ENCODE measurements around the gene PLAAT5. TPM values are rescaled to one million over a fixed set of nuclear protein-coding genes. Genes with fewer than 3 reads are reported as not detected.
A peak's percentile ranks its signal among the peaks of the same experiment; 100 is the strongest.
"Not testable (repeated sequence)": the region's sequence is repeated elsewhere in the genome, so short reads cannot be mapped to it uniquely, and the experiment has no call there.

The PLAAT5 gene
- total RNA-seq, 3 donors from 2014 or later: 0.05 to 0.24 (median 0.13) TPM

DNA sequence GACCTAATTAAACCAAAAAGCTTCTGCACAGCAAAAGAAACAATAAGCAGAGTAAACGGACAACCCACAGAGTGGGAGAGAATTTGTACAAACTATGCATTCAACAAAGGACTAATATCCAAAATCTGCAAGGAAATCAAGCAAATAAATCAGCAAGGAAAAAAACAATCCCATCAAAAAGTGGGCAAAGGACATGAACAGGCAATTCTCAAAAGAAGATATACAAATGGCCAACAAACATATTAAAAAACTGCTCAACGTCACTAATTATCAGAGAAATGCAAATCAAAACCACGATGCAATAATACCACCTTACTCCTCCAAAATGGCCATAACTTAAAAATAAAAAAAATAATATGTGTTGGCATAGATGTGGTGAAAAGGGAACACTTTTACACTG, 5.2 kb downstream of the PLAAT5 start:
- Mint-ChIP-seq H3K4me1 (ENCODE audit: low read depth) (no peaks in the 10 kb centered on the region), H3K36me3 (ENCODE audit: insufficient read depth) (no peaks in the 10 kb centered on the region), H3K4me3 (no peak overlapping the region), H3K27me3 (ENCODE audit: low read depth) (peaks cover 6% of the 10 kb centered on the region), H3K9me3 (peaks cover 21% of the 10 kb centered on the region)
- ATAC-seq (no peak), DNase-seq (no peak)

- peaks cover 3% of the 10 kb centered on the region for H3K36me3 Mint-ChIP-seq (ENCODE audit: insufficient read depth)
- no peaks in the 10 kb centered on the region for H3K4me1 Mint-ChIP-seq (ENCODE audit: low read depth)
- no peak for DNase-seq
- no peak for ATAC-seq
- no peak overlapping the region for H3K4me3 Mint-ChIP-seq
- H3K9me3 Mint-ChIP-seq: peaks cover 22% of the 10 kb centered on the region
- H3K27me3 Mint-ChIP-seq (ENCODE audit: low read depth): peaks cover 3% of the 10 kb centered on the region
Measured at GRCh38 chr11:63480039-63480438, 10.9 kb downstream of the PLAAT5 start.

DNA sequence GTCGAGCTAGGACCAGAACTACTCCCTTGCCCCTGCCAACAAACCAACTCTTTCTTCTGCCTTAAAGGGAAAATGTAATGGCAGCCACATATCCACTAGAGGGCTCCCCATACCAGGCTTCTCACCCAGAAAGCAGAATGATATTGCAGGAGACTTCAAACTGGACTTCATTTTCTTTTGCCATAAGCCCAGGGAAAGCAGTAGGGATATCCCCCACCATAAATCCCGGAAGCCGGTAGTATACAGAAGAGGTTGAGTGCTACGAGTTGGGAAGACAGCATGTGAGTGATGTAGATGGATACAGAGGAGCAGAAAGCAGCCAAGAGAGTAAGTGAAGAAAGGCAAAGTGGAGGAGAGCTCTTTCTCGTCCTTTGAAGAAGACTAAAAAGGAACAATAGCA, 12.1 kb downstream of the PLAAT5 start:
- DNase-seq (peak; percentile 38), ATAC-seq (peak; percentile 48 to 61)
- Mint-ChIP-seq H3K9me3 (peaks cover 11% of the 10 kb centered on the region), H3K36me3 (ENCODE audit: insufficient read depth) (peaks cover 3% of the 10 kb centered on the region), H3K4me3 (no peak overlapping the region), H3K27me3 (ENCODE audit: low read depth) (peaks cover 3% of the 10 kb centered on the region), H3K4me1 (ENCODE audit: low read depth) (no peaks in the 10 kb centered on the region)

DNA sequence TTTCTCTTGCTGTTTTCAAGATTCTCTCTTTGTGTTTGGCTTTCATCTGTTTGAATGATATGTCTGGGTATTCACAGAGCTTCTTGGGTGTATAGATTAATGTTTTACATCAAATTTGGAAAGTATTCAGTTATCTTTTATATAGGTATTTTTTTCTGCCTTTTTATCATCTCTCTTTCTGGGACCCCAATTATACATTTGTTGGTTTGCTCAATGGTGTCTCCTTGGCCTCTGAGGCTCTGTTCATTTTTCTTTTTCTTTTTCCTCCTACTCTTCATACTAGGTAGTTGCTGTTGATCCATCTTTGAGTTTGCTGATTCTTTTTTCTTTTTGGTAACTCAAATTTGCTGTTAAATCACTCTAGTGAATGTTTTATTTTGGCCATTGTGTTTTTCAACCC, 14.3 kb downstream of the PLAAT5 start:
- H3K9me3 Mint-ChIP-seq: peaks cover 11% of the 10 kb centered on the region
- DNase-seq (no peak), ATAC-seq (no peak)
- no peaks in the 10 kb centered on the region for H3K4me1 Mint-ChIP-seq (ENCODE audit: low read depth)
- no peak overlapping the region for H3K4me3 Mint-ChIP-seq
- H3K27me3 Mint-ChIP-seq (ENCODE audit: low read depth): peaks cover 4% of the 10 kb centered on the region
- H3K36me3 Mint-ChIP-seq (ENCODE audit: insufficient read depth): peaks cover 3% of the 10 kb centered on the region

DNA sequence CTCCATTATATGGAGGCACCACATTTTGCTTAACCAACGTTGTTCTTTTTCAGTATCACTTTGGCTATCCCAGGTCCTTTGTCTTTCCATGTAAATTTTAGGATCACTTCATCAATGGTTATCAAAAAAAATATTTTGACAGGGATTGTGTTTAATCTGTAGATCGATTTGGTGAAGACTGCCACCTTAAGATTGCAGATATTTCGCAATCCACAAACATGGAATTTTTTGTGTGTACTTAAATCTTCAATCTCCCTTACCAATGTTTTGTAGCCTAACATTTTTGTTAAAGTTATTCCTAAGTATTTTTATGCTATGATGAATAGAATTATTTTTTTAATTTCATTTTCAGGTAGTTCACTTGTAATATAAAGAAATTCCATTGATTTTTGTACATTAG, 18.6 kb downstream of the PLAAT5 start:
- DNase-seq (no peak), ATAC-seq (no peak)
- Mint-ChIP-seq H3K4me1 (ENCODE audit: low read depth) (no peaks in the 10 kb centered on the region), H3K36me3 (ENCODE audit: insufficient read depth) (peaks cover 3% of the 10 kb centered on the region), H3K9me3 (peaks cover 30% of the 10 kb centered on the region), H3K27me3 (ENCODE audit: low read depth) (peaks cover 7% of the 10 kb centered on the region), H3K4me3 (no peak overlapping the region)

- no peak overlapping the region for H3K4me3 Mint-ChIP-seq
- no peak for ATAC-seq
- H3K27me3 Mint-ChIP-seq (ENCODE audit: low read depth): peaks cover 7% of the 10 kb centered on the region
- peaks cover 22% of the 10 kb centered on the region for H3K9me3 Mint-ChIP-seq
- H3K4me1 Mint-ChIP-seq (ENCODE audit: low read depth): no peaks in the 10 kb centered on the region
- no peaks in the 10 kb centered on the region for H3K36me3 Mint-ChIP-seq (ENCODE audit: insufficient read depth)
- DNase-seq: no peak
Measured at GRCh38 chr11:63470311-63470710, 20.7 kb downstream of the PLAAT5 start.

GRCh38 chr11:63462137-63462536, 28.8 kb downstream of the PLAAT5 start:
- H3K36me3 Mint-ChIP-seq (ENCODE audit: insufficient read depth): no peaks in the 10 kb centered on the region
- peaks cover 20% of the 10 kb centered on the region for H3K27me3 Mint-ChIP-seq (ENCODE audit: low read depth)
- no peaks in the 10 kb centered on the region for H3K4me1 Mint-ChIP-seq (ENCODE audit: low read depth)
- DNase-seq: no peak
- ATAC-seq: no peak
- H3K4me3 Mint-ChIP-seq: no peak overlapping the region
- no peaks in the 10 kb centered on the region for H3K9me3 Mint-ChIP-seq

- no peak for ATAC-seq
- no peak overlapping the region for H3K4me3 Mint-ChIP-seq
- peaks cover 23% of the 10 kb centered on the region for H3K27me3 Mint-ChIP-seq (ENCODE audit: low read depth)
- H3K9me3 Mint-ChIP-seq: no peaks in the 10 kb centered on the region
- no peak for DNase-seq
- no peaks in the 10 kb centered on the region for H3K36me3 Mint-ChIP-seq (ENCODE audit: insufficient read depth)
- H3K4me1 Mint-ChIP-seq (ENCODE audit: low read depth): no peaks in the 10 kb centered on the region
Measured at GRCh38 chr11:63459586-63459985, 31.4 kb downstream of the PLAAT5 start.

- Mint-ChIP-seq H3K27me3 (ENCODE audit: low read depth) (peaks cover 2% of the 10 kb centered on the region), H3K36me3 (ENCODE audit: insufficient read depth) (no peaks in the 10 kb centered on the region), H3K4me1 (ENCODE audit: low read depth) (peaks cover 24% of the 10 kb centered on the region), H3K9me3 (no peaks in the 10 kb centered on the region), H3K4me3 (no peak overlapping the region)
- no peak for ATAC-seq
- DNase-seq: no peak
Measured at GRCh38 chr11:63448646-63449045, 42.3 kb downstream of the PLAAT5 start.

- ATAC-seq (peak; percentile 56 to 62), DNase-seq (no peak)
- Mint-ChIP-seq H3K36me3 (ENCODE audit: insufficient read depth) (no peaks in the 10 kb centered on the region), H3K4me1 (ENCODE audit: low read depth) (peaks cover 31% of the 10 kb centered on the region), H3K4me3 (no peak overlapping the region), H3K9me3 (no peaks in the 10 kb centered on the region), H3K27me3 (ENCODE audit: low read depth) (peaks cover 2% of the 10 kb centered on the region)
Measured at GRCh38 chr11:63445720-63446119, 45.2 kb downstream of the PLAAT5 start.

- DNase-seq (no peak), ATAC-seq (no peak)
- Mint-ChIP-seq H3K4me1 (ENCODE audit: low read depth) (peaks cover 31% of the 10 kb centered on the region), H3K27me3 (ENCODE audit: low read depth) (peaks cover 2% of the 10 kb centered on the region), H3K9me3 (no peaks in the 10 kb centered on the region), H3K36me3 (ENCODE audit: insufficient read depth) (no peaks in the 10 kb centered on the region), H3K4me3 (no peak overlapping the region)
Measured at GRCh38 chr11:63445118-63445517, 45.8 kb downstream of the PLAAT5 start.

DNA sequence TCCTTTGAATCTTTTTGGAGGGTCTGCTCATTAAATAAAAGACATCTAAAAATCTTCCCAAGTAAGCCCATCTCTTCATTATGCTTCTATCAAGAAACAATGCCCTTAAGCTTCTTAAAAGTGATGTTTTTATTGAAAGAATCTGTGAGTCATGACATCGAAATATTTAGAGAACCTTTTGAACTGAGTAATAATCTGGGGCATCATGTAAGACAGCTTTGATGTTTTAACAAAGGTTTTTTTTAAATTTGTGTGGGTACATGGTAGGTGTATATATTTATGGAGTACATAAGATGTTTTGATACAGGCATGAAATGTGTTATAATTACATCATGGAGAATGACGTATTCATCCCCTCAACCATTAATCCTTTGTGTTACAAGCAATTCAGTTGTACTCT, 46.8 kb downstream of the PLAAT5 start:
- Mint-ChIP-seq H3K36me3 (ENCODE audit: insufficient read depth) (no peaks in the 10 kb centered on the region), H3K4me3 (no peak overlapping the region), H3K4me1 (ENCODE audit: low read depth) (peaks cover 31% of the 10 kb centered on the region), H3K9me3 (no peaks in the 10 kb centered on the region), H3K27me3 (ENCODE audit: low read depth) (no peaks in the 10 kb centered on the region)
- ATAC-seq (peak; percentile 31 to 35), DNase-seq (no peak)

GRCh38 chr11:63443714-63444113, 47.3 kb downstream of the PLAAT5 start:
- ATAC-seq (peak; percentile 86 to 87), DNase-seq (no peak)
- no peaks in the 10 kb centered on the region for H3K36me3 Mint-ChIP-seq (ENCODE audit: insufficient read depth)
- no peak overlapping the region for H3K4me3 Mint-ChIP-seq
- H3K4me1 Mint-ChIP-seq (ENCODE audit: low read depth): peaks cover 31% of the 10 kb centered on the region
- H3K27me3 Mint-ChIP-seq (ENCODE audit: low read depth): no peaks in the 10 kb centered on the region
- no peaks in the 10 kb centered on the region for H3K9me3 Mint-ChIP-seq

GRCh38 chr11:63435831-63436230, 55.1 kb downstream of the PLAAT5 start:
- not testable (repeated sequence) for H3K9me3 Mint-ChIP-seq; H3K4me1 Mint-ChIP-seq (ENCODE audit: low read depth); H3K36me3 Mint-ChIP-seq (ENCODE audit: insufficient read depth); DNase-seq; ATAC-seq; H3K4me3 Mint-ChIP-seq
- peaks cover 34% of the 10 kb centered on the region for H3K27me3 Mint-ChIP-seq (ENCODE audit: low read depth)

DNA sequence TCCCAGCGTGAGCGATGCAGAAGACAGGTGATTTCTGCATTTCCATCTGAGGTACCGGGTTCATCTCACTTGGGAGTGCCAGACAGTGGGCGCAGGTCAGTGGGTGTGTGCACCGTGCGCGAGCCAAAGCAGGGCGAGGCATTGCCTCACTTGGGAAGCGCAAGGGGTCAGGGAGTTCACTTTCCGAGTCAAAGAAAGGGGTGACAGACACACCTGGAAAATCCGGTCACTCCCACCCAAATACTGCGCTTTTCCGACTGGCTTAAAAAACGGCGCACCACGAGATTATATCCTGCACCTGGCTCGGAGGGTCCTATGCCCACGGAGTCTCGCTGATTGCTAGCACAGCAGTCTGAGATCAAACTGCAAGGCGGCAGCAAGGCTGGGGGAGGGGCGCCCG, 55.6 kb downstream of the PLAAT5 start:
- peaks cover 35% of the 10 kb centered on the region for H3K27me3 Mint-ChIP-seq (ENCODE audit: low read depth)
- not testable (repeated sequence) for ATAC-seq; DNase-seq; H3K4me1 Mint-ChIP-seq (ENCODE audit: low read depth); H3K36me3 Mint-ChIP-seq (ENCODE audit: insufficient read depth); H3K9me3 Mint-ChIP-seq; H3K4me3 Mint-ChIP-seq

DNA sequence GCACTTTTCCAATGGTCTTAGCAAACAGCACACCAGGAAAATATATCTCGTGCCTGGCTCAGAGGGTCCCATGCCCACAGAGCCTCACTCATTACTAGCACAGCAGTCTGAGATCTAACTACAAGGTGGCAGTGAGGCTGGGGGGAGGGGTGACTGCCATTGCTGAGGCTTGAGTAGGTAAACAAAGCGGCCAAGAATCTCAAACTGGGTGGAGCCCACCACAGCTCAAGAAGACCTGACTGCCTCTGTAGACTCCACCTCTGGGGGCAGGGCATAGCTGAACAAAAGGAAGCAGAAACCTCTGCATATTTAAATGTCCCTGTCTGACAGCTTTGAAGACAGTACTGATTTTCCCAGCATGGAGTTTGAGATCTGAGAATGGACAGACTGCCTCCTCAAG, 60.2 kb downstream of the PLAAT5 start:
- not testable (repeated sequence) for ATAC-seq; H3K36me3 Mint-ChIP-seq (ENCODE audit: insufficient read depth)
- H3K27me3 Mint-ChIP-seq (ENCODE audit: low read depth): peaks cover 54% of the 10 kb centered on the region

More for the DNA sequence above, 60.2 kb downstream of the PLAAT5 start:
- not testable (repeated sequence) for DNase-seq; H3K9me3 Mint-ChIP-seq; H3K4me1 Mint-ChIP-seq (ENCODE audit: low read depth); H3K4me3 Mint-ChIP-seq
